HG03066 (cell line): ENCODE data around the gene MC1R.
"Not testable (repeated sequence)": the region's sequence is repeated elsewhere in the genome, so short reads cannot be mapped to it uniquely, and the experiment has no call there.

Experiments
- ATAC-seq: cut with Tn5 transposase; IDR thresholded peaks from one replicate; pipeline ENCODE4 v1.9.1; 2021; ENCODE audit warnings: low read depth; ENCODE audit not compliant: unreplicated experiment

Gene MC1R

GRCh38 chr16:89918453-89919347 lies at the start of gene MC1R:
MC1R (plus strand) TSS chr16:89918862; CDS start chr16:89919259, 397 bp downstream.
- ATAC-seq = no peak

GRCh38 chr16:89869911-89870310 lies 48.8 kb upstream of the MC1R start:
- no peak for ATAC-seq

GRCh38 chr16:89870440-89870839 lies 48.2 kb upstream of the MC1R start:
- ATAC-seq = no peak

- ATAC-seq = no peak
Observed at GRCh38 chr16:89871895-89872294, 46.8 kb upstream of the MC1R start.

- ATAC-seq = peak; percentile 35
Observed at GRCh38 chr16:89873109-89873971, 45.3 kb upstream of the MC1R start, which contains the start of gene TCF25. TCF25 (plus strand) TSS chr16:89873592; CDS start chr16:89873668, 76 bp downstream.

- peak; percentile 68 for ATAC-seq
Observed at GRCh38 chr16:89873972-89874689, 44.5 kb upstream of the MC1R start.

GRCh38 chr16:89879123-89879522 lies 39.5 kb upstream of the MC1R start:
- not testable (repeated sequence) for ATAC-seq

GRCh38 chr16:89880477-89881367 lies 37.9 kb upstream of the MC1R start:
- ATAC-seq = no peak

GRCh38 chr16:89881368-89881730 lies 37.3 kb upstream of the MC1R start:
- ATAC-seq = no peak

- no peak for ATAC-seq
Observed at GRCh38 chr16:89883346-89884040, 35.2 kb upstream of the MC1R start.

GRCh38 chr16:89884041-89884421 lies 34.6 kb upstream of the MC1R start:
- ATAC-seq = no peak

GRCh38 chr16:89887243-89887642 lies 31.4 kb upstream of the MC1R start:
- no peak for ATAC-seq

GRCh38 chr16:89890200-89890599 lies 28.5 kb upstream of the MC1R start:
- no peak for ATAC-seq

- ATAC-seq = no peak
Observed at GRCh38 chr16:89890886-89891657, 27.6 kb upstream of the MC1R start.

GRCh38 chr16:89892055-89892630 lies 26.5 kb upstream of the MC1R start:
- ATAC-seq = no peak

- ATAC-seq = no peak
Observed at GRCh38 chr16:89892635-89893034, 26.0 kb upstream of the MC1R start.

- ATAC-seq = no peak
Observed at GRCh38 chr16:89893642-89894548, 24.8 kb upstream of the MC1R start.
